Liver (tissue), 3 donors: Measurements from ENCODE around the gene RABL6.

Source experiments
- ATF3 ChIP-seq: IDR thresholded peaks from 2 replicates; pipeline ENCODE4 v1.6.1; 2016; ENCODE audit warnings: antibody characterized with exemption
- CTCF ChIP-seq: fragments of 150-350 bp; IDR thresholded peaks from 2 replicates; pipeline ENCODE4 v1.5.1; 2017; ENCODE audit warnings: improper control_type of control experiment, low read depth, low read length; ENCODE audit not compliant: missing input control
- GABPA ChIP-seq, 2 donors: IDR thresholded peaks in 1 of 2; conservative IDR thresholded peaks in 1 of 2; 2 replicates each; pipeline ENCODE4 v1.6.1; 2016; ENCODE audit warnings: antibody characterized with exemption in 2 of 2, mild to moderate bottlenecking in 1 of 2, moderate library complexity in 1 of 2
- HNF4A ChIP-seq, 2 donors: conservative IDR thresholded peaks; 2 replicates each; pipeline ENCODE4 v1.6.1; 2016; ENCODE audit warnings: antibody characterized with exemption in 2 of 2, mild to moderate bottlenecking in 2 of 2
- REST ChIP-seq: IDR thresholded peaks from 2 replicates; pipeline ENCODE4 v1.6.1; 2016; ENCODE audit warnings: antibody characterized with exemption, mild to moderate bottlenecking
- RXRA ChIP-seq, 2 donors: IDR thresholded peaks; 2 replicates each; pipeline ENCODE4 v1.6.1; 2017 to 2018; ENCODE audit warnings: antibody characterized with exemption in 2 of 2, mild to moderate bottlenecking in 1 of 2
- SP1 ChIP-seq: IDR thresholded peaks from 2 replicates; pipeline ENCODE4 v1.6.1; 2018; ENCODE audit warnings: antibody characterized with exemption, mild to moderate bottlenecking
- TAF1 ChIP-seq: conservative IDR thresholded peaks from 2 replicates; pipeline ENCODE4 v1.6.1; 2016; ENCODE audit warnings: antibody characterized with exemption, mild to moderate bottlenecking
- TF ChIP-seq, protein P1 (sequence below): IDR thresholded peaks from 2 replicates; pipeline ENCODE4 v1.6.1; 2016; ENCODE audit warnings: antibody characterized with exemption
- donor health status: healthy.
- donor health status: healthy.

GRCh38 chr9:136791516-136792276, 16.1 kb upstream of the RABL6 start:
- peak; percentile 13 for TF ChIP-seq REST
- TF ChIP-seq GABPA (IDR thresholded peaks at IDR 0.05 in 1 of 2, conservative IDR thresholded peaks at IDR 0.05 in 1 of 2) = no peak
- peak; percentile 75 for TF ChIP-seq CTCF
- TF ChIP-seq SP1 = no peak
- TF ChIP-seq HNF4A (conservative IDR thresholded peaks at IDR 0.05) = no peak
- no peak for TF ChIP-seq ATF3
- TF ChIP-seq, protein P1, sequence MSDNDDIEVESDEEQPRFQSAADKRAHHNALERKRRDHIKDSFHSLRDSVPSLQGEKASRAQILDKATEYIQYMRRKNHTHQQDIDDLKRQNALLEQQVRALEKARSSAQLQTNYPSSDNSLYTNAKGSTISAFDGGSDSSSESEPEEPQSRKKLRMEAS = no peak
- TF ChIP-seq RXRA (IDR thresholded peaks at IDR 0.05) = no peak
- no peak for TF ChIP-seq TAF1
